ENCODE data around the gene CALU. TPM values are rescaled to one million over a fixed set of nuclear protein-coding genes. Genes with fewer than 3 reads are reported as not detected.

CALU gene
- total RNA-seq, 2 donors from 2014 or later: 27.5 to 41.7 TPM

DNA sequence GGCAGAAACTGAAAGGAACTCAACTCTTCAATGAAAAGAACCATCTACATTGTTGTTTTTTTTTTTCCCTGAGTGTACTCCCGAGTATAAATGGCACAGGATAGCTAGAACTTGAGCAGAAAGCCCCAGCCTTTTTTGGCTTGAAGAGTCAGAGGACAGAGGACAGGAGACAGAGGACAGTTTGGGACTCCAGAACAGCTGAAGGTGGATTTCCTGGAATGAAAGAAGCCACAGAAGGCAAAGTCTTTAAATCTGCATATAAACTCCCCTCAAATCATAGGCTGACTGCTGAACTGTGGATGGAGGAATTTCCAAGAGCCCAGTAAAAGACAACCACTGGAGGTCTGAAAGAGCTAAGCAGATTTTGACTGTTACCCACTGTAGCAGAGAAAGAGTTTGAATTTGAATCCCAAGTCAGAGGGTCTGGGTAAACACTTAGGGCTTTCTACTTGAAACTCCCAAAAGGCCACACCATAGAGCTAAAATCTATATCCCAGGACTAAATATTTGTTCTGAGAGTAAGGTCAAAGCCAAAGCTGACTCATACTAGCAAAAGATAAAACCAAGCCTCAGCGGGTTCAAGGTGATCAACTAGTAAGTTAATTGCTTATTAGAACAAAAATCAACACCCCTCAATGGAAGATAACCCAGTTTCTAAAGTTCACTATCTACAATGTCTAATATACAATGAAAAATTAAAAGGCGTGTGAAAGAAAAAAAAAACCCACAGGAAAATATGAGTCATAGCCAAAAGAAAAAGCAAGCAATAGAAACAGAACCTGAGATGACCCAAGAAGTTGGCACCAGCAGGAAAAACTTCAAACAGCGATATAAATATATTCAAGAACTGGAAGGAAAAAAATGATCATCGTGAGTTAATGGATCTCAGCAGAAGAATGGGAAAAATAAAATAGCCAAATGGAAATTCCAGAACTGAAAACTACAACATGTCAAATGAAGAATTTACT is 38.3 kb downstream of the CALU start:
- H3K4me3 Mint-ChIP-seq: peak overlapping the region; percentile 45
- ATAC-seq (replicated peaks): peak; percentile 53
- no peaks in the 10 kb centered on the region for H3K27me3 Mint-ChIP-seq
- H3K4me1 Mint-ChIP-seq: peaks cover 13% of the 10 kb centered on the region
- H3K27ac Mint-ChIP-seq: peak overlapping the region; percentile 95
- H3K9me3 Mint-ChIP-seq: peaks cover 6% of the 10 kb centered on the region
- peaks cover 30% of the 10 kb centered on the region for H3K36me3 Mint-ChIP-seq (ENCODE audit: low read depth)

DNA sequence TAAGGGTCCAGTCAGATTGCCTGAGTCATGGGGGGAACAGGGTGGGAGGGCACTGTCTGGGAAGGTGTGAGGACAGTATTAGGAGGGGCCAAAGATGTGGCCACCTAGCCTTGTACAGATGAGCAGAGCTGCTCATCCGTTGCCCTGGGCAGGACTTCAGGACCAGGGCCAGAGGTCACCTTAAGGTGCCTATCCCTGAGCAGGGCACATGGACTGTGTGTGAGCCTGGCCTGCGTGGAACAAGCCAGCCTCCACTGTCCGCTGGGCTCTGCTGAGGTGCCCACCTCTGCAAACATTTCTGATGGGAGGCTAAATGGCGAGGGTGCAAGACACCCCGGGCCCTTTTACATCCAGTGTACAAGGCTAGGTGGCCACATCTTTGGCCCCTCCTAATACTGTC is 39.8 kb downstream of the CALU start:
- Mint-ChIP-seq H3K4me1 (peaks cover 13% of the 10 kb centered on the region), H3K36me3 (ENCODE audit: low read depth) (peaks cover 16% of the 10 kb centered on the region), H3K27ac (no peak overlapping the region), H3K9me3 (peaks cover 6% of the 10 kb centered on the region), H3K4me3 (no peak overlapping the region), H3K27me3 (no peaks in the 10 kb centered on the region)
- no peak for ATAC-seq (replicated peaks)

DNA sequence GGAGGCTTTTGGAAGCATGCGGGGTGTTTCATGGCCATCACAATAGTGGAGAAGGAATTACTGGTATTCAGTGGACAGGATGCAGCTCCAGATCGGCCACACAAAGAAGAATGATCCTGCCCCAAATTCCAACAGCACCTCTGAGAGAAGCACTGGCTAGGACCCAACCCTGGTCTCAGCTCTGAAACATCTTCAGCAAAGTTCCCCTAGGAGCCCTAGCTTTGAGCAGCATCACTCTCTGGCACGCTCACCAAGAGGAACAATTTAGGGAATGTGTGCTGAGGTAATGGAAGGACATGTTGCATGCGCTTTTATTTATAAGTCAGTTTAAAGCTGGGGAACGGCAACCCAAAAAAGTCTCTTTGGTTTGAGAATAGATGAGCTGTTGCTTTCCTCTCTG is 42.0 kb downstream of the CALU start:
- H3K4me1 Mint-ChIP-seq: peaks cover 13% of the 10 kb centered on the region
- H3K27ac Mint-ChIP-seq: no peak overlapping the region
- peaks cover 6% of the 10 kb centered on the region for H3K9me3 Mint-ChIP-seq
- no peak overlapping the region for H3K4me3 Mint-ChIP-seq
- H3K27me3 Mint-ChIP-seq: no peaks in the 10 kb centered on the region
- no peak for ATAC-seq (replicated peaks)
- peaks cover 7% of the 10 kb centered on the region for H3K36me3 Mint-ChIP-seq (ENCODE audit: low read depth)

DNA sequence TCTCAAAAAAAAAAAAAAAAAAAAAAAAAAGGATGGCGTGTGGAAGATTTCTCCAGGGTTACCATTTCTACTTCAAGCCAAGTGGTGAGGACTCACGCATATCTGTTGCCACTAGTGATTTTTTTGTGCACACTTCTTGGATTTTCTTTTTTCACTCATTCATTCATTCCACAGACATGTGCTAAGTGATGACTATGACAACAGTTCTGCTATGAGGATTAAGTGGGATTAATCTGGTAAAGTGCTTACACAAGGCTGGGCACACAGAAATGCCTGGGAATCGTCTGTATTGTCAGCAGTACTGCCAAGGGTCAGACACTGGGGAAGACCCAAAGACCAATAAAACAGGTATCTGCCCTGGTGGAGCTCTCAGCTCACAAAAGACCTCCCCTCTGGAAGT is 42.7 kb downstream of the CALU start:
- Mint-ChIP-seq H3K9me3 (peaks cover 6% of the 10 kb centered on the region), H3K4me1 (peaks cover 10% of the 10 kb centered on the region), H3K27me3 (no peaks in the 10 kb centered on the region), H3K4me3 (no peak overlapping the region), H3K27ac (no peak overlapping the region), H3K36me3 (ENCODE audit: low read depth) (peaks cover 7% of the 10 kb centered on the region)
- ATAC-seq (replicated peaks): no peak

DNA sequence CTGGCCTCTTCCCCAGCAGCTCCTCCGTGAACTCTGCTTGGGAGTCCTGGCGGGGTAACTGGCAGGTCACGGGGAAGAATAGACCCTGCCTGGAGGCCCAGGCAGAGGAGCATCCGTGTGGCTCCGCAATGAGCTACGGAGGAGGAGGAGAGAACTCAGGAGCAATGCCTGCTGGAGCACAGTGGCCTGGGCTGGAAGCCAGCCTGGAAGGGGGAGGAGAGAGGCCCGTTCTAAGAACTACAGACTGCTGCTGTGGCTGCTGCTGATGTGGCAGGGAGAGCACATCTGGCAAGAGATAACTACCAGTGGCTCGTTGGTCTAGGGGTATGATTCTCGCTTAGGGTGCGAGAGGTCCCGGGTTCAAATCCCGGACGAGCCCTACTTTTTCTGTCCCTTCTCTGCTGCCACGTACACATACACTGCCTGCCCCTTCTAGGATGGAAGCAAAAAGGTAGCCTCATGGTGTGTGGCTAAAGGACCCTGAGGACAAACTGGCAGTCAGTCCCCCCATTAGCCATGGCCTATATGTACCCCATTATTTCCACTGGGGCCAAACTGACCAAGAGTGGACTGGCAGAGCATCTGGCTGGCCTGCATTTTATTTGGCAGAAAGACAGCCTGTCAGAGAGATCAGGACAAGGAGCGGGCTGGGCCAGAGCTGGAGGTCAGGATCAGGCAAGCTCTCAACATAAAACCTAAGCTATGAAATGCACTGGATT is 44.1 kb downstream of the CALU start:
- H3K27ac Mint-ChIP-seq: no peak overlapping the region
- no peaks in the 10 kb centered on the region for H3K9me3 Mint-ChIP-seq
- no peaks in the 10 kb centered on the region for H3K27me3 Mint-ChIP-seq
- H3K36me3 Mint-ChIP-seq (ENCODE audit: low read depth): no peaks in the 10 kb centered on the region
- H3K4me3 Mint-ChIP-seq: no peak overlapping the region
- no peak for ATAC-seq (replicated peaks)
- no peaks in the 10 kb centered on the region for H3K4me1 Mint-ChIP-seq

DNA sequence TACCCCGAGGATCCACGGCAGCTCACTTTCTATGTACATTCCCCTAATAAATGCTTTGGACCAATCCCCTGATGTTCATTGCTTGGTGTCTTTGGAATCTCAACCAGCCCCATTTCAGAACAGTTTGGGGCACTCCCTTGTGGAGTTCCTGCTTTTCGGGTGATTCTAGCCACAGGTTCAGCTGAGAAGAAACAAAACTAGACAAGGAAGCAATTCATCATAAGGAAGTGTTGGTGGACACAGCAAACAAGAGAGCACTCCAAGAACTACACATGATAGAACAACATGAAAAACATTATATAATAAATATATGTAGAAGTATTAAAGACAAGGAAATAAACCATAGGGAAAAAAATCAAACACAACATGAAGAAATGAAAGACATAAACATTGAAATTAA is 46.6 kb downstream of the CALU start:
- Mint-ChIP-seq H3K36me3 (ENCODE audit: low read depth) (no peaks in the 10 kb centered on the region), H3K4me3 (no peak overlapping the region), H3K27me3 (no peaks in the 10 kb centered on the region), H3K27ac (no peak overlapping the region), H3K4me1 (peaks cover 3% of the 10 kb centered on the region), H3K9me3 (no peaks in the 10 kb centered on the region)
- no peak for ATAC-seq (replicated peaks)

DNA sequence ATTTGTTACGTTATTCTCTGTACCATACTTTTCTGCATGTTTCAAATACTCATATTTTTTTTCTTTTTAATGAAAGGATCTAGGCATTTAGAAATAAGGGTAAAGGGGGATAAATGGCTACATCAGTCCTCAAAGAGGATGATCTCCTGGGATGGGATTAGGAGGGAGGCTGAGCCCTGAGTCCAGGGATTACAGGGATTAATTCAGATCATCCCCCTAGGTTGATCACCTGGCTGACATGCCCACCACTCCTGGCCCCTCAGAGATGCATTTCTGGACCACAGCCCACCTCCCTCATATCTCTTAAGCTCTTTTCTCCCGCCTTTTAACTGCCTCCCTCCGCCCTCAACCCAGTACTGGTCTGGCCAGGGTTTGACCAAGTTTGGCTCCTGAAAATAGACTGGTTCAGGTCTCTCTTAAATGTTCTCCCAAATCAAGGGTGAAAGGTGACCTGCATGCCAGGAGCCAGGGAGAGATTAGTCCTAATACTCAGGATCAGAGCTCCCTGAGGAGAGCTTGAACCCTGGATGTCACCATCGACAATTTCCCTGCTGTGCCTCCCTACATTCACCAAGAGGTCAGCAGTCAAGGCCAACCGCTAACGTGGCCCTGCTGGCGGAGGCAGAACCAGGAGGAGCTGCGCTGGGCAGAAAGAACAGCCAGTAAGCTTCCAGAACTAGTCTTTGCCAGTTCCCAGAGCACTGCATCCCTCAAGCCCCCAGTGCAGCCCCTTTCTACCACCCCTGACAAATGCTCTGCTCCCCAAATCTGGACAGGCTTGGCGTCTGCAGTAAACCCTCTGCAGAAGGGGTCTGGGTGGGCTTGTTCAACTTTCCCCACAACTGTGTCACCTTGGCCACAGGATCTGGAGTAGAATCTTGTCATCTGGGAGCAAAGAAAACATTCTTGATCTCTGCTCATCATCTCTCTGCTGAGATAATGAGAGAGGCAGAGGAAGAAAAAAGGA is 49.6 kb downstream of the CALU start:
- Mint-ChIP-seq H3K36me3 (ENCODE audit: low read depth) (no peaks in the 10 kb centered on the region), H3K4me3 (peak overlapping the region; percentile 83), H3K27ac (no peak overlapping the region), H3K27me3 (no peaks in the 10 kb centered on the region), H3K9me3 (no peaks in the 10 kb centered on the region), H3K4me1 (peaks cover 3% of the 10 kb centered on the region)
- ATAC-seq (replicated peaks): no peak

DNA sequence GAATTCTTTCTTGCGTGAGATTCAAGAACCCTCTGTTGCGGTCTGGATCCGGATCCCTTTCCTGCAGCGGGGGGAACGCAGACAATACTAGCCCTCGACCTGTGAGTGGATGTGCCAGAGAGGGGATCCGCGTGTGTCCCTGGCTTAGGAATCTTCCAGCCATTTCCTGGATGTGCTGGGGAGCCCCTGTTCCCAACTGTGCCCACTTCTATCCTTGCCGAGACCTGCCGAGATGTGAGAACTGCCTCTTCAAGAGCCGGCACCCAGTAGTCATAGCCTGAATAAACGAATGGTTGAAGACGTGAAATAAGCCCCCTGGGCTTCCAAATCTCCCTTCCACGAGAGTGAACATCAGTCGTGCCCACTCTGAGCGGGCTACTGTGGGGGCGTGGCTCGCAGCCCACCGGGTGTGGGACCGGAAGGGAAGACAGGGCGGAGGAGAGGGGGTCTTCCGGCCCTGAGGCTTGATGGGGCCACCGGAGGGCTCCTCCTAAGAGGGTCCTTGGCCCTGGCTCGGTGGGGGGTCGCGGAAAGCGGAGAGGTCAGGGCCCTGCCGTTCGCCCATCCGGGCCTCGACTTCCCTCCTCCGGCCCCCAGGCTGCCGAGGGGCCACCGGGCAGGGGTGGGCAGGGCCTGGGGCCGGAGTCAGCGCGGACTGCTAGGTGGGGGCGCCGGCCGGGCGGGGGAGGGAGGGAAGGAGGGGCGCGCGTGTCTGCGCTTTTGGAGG is 51.3 kb downstream of the CALU start:
- peak overlapping the region; percentile 77 for H3K27ac Mint-ChIP-seq
- peaks cover 3% of the 10 kb centered on the region for H3K4me1 Mint-ChIP-seq
- no peaks in the 10 kb centered on the region for H3K9me3 Mint-ChIP-seq
- H3K36me3 Mint-ChIP-seq (ENCODE audit: low read depth): no peaks in the 10 kb centered on the region
- peak; percentile 19 for ATAC-seq (replicated peaks)
- H3K4me3 Mint-ChIP-seq: peak overlapping the region; percentile 83
- H3K27me3 Mint-ChIP-seq: no peaks in the 10 kb centered on the region

DNA sequence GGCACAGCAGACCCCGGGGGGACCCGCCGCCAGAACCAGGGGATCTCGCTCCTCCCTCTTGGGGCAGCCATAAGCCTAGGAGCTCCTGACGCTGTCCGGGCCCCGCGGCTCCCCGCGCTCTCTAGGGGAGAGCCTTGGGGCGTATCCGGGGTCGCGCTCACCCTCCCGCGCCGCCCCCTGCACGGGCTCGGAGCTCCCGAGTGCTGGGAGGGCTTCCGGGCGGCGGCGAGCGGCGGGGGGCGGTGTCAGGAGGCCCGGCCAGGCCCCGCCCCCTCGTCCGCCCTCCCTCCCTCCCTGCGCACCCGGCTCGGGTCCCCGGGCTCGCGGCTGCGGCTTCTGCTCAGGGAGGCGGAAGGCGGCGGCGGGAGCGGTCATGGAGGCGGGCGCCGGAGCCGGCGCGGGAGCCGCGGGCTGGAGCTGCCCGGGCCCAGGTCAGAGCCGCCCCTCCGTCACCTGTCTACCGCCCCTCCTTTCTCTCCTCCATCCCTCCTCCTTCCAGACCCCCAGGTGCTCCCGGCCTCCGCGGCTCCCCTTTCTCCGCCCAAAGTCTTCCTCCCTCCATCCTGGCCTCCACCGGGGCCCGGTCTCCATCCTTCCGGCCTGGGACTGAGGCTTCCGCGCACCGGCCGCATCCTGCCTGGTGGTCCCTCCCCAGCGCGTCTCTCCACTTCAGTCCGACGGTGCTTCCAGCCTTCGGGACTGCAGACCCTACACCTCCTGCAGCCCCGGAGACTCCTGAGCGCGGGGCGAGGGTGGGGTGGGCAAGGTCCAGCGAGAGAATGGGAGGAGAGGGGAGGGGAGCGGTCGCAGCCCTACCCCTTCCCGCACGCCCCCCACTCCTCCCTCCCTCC is 52.2 kb downstream of the CALU start, which contains the start of gene CCDC136:
CCDC136 (plus strand) TSS at position 848 of the 851 bp plus-strand sequence. CDS start 444 bp downstream, outside the sequence.
- ATAC-seq (replicated peaks): peak; percentile 93
- peaks cover 3% of the 10 kb centered on the region for H3K4me1 Mint-ChIP-seq
- H3K9me3 Mint-ChIP-seq: no peaks in the 10 kb centered on the region
- peak within 1 kb of the TSS; percentile 83 for H3K4me3 Mint-ChIP-seq
- H3K36me3 Mint-ChIP-seq (ENCODE audit: low read depth): no peaks in the 10 kb centered on the region
- no peak within 1 kb of the TSS for H3K27ac Mint-ChIP-seq
- H3K27me3 Mint-ChIP-seq: no peaks in the 10 kb centered on the region

DNA sequence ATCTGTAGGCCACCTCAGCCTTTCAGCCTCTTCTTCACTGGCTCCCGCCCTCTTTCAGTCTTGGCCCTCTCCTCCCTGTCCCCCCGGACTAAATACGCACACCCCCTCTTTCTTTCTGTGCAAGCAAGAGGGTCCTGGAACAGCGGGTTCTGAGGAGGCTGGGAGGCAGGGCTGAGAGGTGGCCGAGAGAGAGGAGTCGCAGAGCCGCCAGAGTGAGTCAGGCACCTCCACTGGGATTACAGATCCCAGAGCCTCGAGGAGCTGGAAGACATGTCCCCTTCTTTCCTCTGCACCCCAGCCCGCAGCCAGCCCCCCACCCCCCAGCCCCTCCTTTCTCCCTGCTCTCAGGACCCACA is 52.8 kb downstream of the CALU start:
- Mint-ChIP-seq H3K4me3 (peak overlapping the region; percentile 83), H3K27ac (no peak overlapping the region), H3K27me3 (no peaks in the 10 kb centered on the region), H3K36me3 (ENCODE audit: low read depth) (peaks cover under 1% of the 10 kb centered on the region), H3K9me3 (no peaks in the 10 kb centered on the region), H3K4me1 (peaks cover 3% of the 10 kb centered on the region)
- no peak for ATAC-seq (replicated peaks)

DNA sequence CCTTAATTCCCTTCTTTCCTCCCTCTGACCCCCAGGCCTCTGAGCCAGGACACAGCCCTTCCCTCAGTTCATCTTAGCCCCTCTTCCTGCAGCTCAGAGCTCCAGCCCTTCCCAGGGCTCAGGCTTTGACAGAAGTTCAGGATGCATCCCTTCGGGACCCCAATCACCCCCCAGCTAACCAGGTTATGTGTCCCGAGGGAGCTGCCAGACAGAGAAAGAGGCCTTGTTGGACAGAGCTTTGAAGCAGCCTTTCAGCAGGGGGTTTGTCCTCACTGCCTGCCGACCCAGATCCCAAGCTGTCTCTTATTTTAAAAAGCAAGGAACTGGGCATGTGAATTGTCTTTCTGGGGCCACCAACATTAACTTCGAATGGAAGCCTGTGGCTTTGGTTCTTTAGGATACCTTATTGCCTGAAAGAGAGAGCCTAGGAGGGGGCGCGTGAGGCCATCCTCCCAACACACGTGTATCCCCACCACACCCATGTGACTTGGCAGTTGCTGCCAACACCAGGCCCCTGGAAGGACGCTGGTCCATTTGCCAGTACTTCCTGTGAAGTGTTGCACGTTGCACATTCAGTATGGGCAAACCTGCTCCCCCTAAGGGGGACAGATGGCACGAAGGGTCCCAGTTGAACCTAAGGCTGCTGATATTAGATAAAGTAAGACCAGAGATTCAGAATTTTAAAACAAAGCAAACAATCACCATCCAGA is 53.5 kb downstream of the CALU start:
- Mint-ChIP-seq H3K27ac (no peak overlapping the region), H3K27me3 (no peaks in the 10 kb centered on the region), H3K9me3 (no peaks in the 10 kb centered on the region), H3K36me3 (ENCODE audit: low read depth) (peaks cover 7% of the 10 kb centered on the region), H3K4me3 (peak overlapping the region; percentile 83), H3K4me1 (peaks cover 3% of the 10 kb centered on the region)
- no peak for ATAC-seq (replicated peaks)

DNA sequence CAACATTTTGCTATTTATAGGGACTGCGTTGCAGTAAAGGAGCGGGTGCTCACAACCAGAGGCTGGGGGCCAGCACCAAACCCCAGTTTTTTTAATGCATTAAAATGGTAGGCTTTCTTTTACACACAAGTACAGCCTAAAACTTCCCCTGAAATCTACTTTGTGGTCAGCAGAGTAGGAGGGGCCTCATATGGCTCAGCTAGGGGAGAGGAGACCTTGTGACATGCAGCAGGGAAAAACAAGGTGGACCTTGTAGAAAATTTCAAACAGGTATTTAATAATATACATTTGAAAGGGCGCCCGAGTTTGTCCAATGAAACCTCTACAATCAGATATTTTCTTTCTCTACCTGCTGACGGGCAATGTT is 54.0 kb downstream of the CALU start:
- Mint-ChIP-seq H3K36me3 (ENCODE audit: low read depth) (peaks cover 7% of the 10 kb centered on the region), H3K4me3 (no peak overlapping the region), H3K27me3 (no peaks in the 10 kb centered on the region), H3K27ac (no peak overlapping the region), H3K9me3 (no peaks in the 10 kb centered on the region), H3K4me1 (peaks cover 3% of the 10 kb centered on the region)
- no peak for ATAC-seq (replicated peaks)
